TTC549 (cell line): ENCODE measurements around the gene GABRA4.

Experiments
- FAIRE-seq: peaks from 2 replicates; lab custom pipeline; 2012; peaks lifted over from hg19 to GRCh38; lab: Jason Lieb, UNC

Gene GABRA4

DNA sequence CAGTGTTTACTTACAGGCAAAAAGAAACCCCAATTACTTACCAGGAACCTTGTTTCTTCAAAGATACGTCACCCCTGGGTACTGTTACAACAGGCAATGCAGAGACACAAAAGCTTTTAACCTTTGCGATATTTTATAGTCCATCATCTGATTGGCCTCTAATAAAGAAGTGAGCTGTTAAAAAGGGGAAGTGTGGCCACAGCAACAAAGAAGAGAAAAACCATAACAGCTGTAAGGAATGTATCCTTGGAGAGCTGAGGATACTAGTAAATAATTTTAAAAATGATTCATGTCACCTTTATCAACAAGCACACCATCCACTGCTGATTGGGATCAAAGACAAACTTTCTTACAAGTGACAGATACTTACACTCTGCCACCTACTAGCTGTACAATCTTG is 14.1 kb downstream of the GABRA4 start:
- no peak for FAIRE-seq

DNA sequence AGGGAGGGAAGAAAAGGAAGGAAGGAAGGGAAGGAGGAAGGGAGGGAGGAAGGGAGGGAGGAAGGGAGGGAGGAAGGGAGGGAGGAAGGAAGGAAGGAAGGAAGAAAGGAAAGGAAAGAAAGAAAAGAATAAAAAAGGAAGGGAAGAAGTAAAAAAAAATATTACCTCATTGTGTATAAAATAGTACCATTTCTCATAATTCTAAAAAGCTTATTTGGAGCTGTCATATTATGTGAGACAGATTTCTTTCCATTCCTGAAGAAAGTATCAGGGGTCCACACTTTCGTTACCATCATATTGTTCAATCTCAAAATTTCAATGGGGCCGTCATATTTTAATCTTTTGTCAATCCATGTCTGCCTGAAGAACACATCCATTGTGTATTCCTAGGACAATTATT is 16.1 kb downstream of the GABRA4 start:
- no peak for FAIRE-seq

DNA sequence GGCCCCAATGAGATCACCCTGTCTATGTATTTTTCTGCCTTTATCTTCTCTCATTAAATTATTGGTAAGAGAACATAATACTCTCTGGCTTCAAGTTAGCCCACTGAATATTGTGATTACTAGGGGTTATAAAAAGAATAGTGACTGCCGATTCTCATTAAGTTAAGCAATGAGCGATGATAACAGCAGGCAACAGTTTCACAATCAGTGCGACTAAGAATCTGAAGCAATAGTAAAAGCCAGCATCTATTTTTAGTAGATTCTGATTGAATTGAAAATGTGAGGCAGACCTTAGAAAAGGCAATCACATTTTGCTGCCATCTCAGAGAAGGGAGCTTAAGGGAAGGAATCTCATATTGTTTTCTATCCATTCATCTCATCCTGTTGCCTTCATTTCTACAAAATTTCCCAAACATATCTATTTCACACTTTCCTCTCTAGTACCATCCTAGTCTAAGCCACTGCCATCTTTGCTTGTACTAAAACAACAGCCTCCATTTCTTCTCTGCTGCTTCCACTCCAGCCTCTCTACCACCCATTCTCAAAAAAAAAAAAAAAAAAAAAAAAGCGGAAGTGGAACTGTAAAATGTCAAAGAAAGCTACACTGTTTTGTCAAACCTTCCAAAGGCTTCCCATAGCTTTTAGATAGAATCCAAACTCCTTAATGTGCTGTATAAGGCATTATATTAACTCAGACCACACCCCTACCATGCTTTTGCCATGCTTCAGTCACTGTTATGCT is 17.4 kb downstream of the GABRA4 start:
- FAIRE-seq, result no peak

DNA sequence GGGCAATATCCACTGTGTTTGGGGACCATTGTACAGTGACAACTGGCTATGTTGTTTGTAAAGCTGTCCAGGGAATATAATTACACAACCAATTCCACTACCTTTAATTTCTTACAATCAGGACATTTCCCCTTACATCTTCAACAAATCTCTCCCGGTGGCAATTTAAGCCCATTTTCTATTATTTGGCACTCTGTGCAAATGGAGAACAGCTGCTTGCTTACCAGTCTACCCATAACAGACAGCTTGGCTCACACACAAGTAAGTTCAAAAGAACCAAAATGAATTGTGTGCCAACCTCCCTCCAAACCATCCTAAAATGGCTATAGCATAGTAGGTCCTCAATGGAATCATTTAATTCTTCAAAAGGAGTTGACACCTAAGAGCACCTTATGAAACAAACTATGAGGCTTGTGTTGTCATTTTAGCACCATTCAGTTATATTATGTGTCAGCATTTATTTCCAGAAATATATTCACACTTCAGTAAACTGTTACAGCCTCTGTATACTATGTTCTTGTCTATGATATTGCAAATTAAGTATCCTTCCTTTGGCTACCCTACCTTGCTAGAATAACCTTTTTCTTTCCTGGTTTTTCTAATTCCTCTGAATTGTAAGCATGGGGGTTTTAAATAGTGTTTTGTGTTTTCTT is 18.4 kb downstream of the GABRA4 start:
- no peak for FAIRE-seq

DNA sequence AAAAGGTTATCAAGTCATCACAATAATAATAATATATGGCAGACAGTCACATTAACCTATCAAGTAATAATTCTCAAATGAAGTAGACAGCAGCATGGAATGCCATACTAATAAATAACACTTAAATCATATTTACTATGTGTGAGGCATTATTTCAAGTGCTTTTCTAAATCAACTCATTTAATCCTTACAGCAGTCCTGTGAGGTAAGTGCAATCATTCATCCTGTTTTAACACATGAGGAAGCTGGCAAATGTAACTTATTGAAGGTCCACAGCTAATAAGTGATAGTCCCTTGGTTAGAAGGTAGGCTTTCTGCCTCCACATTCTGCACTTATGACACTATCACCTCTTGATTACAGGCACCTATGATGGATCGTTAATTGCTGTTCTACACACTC is 24.5 kb downstream of the GABRA4 start:
- no peak for FAIRE-seq

DNA sequence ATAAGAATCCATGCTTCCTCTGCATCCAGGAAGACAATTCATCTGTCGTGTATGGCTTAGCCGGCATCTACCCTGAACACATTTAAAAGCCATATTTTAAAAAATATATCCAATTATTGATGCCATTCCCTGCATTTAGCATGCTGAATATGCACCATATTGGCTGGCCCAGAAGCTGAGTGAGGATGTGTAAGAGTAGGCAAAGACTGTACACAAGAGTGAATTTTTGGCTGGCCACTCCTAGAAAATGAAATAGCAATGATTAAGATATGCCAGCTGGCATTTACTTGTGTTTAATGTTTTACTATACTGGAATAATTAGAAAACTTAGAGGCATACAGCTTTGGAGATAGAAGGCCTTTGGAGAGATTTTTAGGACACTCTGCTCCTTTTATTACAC is 25.8 kb downstream of the GABRA4 start:
- FAIRE-seq, result no peak

DNA sequence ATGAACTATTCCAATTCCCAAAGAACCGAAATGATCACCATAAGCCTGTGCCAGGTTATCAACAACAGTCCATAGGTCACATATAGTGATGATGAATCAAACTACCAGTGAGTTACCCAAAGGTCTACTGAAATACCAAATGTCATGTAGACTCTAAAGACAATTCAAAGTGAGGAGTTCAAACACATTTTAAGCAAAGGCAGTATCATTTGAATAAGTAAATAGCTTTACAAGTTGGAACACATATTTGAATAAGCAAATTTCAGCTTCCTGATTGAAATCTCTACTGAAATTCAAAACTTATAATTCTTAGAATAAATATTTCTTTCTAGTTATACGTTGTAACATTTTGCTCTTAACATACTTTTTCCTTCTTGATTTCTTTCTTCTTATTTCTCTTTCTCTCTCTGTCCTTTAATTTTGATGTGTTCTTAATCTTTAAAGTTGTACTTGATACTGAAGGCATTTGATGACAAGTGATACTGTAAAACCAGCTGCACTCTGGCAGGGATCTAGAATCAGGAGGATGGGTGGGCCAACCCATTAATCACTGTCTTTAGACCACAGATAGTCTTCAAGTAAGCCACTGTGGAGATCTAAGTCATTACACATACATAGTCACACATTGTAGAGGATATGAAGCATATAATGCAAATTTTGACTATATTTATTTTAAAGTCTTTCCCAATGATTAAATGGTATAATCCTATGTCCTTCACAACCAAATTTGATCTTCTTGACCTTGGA is 34.5 kb downstream of the GABRA4 start:
- no peak for FAIRE-seq

DNA sequence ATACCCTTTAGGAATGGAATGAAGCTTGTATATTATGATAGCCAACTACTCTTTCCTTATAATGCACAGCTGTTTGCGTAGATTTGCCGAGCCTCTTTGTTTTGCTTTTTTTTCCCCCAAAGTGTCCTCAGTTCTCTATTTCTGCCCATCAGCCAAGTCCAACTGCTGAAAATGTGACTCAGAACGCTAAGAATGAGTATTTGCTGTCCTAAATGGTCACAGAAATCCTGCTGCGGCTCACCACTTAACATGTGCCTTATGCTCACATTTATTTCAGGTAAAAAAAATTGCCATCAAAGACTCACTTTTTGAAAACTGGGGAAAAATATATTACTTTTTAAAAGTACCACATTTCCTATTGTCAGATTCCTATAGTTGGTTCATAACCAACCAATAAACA is 36.9 kb downstream of the GABRA4 start:
- no peak for FAIRE-seq

DNA sequence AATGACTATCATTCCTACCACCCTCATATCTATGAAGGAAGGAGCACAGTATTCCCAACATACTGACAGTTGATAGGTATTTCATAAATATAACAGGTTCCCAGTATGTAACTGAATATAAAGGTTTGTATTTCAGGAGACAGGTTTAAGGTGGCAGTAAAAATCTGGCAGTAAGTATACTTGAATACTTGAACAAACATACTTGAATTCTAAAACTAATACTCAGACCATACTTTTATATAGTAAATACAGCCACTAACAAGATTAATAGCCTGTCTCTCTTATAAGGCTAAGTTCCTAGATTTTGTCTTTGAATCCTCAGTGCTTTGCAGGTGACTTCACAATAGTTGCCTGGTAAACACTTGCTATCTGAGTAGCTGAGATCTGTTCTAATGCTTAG is 37.8 kb downstream of the GABRA4 start:
- FAIRE-seq, result no peak

DNA sequence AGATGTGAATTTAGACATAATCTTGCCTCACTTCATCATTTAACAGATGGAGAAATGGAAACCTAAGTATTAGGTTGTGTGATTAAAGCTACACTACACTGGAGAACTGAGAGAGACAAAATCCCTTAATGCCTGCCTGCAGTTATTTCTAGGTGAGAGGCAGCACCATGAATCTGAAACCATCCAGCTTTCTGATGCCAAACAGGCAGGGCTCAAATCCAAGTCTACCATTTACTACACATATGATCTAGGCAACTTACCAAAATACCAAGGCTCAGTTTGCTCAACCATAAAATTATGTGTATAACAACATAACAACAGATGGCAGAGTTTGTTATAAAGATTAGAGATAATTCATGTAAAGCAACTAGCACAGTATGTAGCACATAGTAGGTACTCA is 38.7 kb downstream of the GABRA4 start:
- no peak for FAIRE-seq

DNA sequence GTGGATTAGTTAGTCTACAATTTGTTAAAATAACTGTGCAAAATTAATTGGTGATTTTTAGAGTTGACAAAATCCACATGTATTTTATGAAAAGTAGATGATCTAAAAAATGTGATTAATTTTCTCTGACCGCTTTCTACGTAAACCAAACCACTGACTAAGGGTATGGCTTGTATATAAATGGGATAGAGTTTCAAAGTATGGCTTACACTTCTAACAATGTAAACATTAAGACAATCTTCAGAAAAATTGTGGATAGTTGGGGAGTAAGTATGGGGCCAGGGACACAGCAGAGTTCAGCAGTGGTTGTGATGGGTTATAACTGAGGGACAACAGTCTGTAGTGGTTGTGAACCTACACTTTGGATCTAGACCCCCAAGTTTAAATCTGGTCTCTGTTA is 39.8 kb downstream of the GABRA4 start:
- no peak for FAIRE-seq

DNA sequence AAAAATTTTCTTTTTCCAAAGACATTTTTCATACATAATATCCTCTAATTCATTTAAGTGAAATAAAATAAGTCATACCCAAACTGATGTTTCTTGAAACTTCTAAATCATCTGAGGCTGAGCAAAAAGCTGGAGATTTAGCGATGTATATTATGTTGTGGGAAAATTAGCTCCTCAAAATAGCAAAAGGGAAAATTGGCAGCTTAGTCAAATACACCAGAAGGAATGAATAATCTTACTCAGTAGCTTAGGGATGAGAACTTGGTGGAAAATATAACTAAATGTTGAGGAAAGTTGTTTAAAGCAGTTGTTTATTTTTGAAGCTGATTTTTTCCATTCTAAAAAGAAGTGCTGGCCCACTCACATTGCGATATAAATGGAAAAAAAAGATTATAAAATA is 40.9 kb downstream of the GABRA4 start:
- FAIRE-seq, result no peak

DNA sequence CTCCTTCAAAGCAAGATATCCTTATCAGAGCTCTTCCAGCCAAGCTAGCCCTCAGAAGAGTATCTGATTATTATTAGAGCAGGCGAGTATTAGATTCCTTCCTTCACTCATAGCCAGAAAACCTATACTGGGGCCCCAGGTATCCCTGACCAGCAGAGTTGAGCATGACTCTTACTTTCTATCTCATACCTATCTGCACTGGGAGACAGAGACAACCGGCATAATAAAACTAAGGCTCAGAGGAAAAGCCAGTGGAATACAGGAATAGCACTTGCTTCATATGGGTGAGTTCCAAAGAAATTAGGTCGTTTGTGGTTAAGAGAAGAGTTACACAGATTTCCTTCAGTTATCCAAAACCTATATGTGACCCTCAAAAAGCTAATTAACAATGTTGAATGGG is 42.6 kb downstream of the GABRA4 start:
- no peak for FAIRE-seq

DNA sequence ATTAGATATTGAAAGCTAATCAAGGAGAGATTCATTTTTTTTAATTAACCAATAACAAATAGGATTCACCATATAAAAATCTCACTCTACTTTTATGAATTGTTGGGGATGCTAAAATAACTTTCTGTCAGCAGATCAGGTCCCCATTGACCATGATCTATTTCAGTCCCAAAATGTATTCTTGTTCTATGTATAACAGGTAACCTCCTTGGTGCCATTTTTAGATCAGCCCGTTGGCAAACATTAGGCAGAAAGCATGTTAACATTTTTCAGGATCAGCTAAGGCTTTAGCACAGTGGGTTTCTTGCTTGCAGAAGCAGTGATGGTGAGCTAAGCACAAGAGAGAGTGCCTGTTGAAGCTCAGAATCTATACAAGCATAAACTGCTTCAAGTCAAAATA is 43.6 kb downstream of the GABRA4 start:
- FAIRE-seq, result no peak

DNA sequence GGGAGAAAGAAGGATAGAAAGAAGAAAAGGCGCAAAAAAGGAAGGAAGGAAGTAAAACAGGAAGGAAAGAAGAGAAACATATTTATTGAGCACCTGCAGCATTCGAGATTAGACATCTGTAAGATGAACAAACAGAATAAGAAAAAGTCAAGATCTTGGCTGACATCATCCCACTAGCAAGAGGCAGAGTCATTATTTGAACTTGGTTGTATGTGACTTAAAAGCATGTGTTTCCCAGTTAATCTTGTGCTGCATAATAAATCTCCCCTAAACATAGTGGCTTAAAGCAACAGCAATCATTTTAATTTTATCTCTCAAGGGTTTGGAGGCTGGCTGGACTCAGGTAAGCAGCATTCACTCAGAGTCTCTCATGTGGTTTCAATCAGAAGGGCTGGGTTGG is 45.8 kb downstream of the GABRA4 start:
- FAIRE-seq, result no peak

DNA sequence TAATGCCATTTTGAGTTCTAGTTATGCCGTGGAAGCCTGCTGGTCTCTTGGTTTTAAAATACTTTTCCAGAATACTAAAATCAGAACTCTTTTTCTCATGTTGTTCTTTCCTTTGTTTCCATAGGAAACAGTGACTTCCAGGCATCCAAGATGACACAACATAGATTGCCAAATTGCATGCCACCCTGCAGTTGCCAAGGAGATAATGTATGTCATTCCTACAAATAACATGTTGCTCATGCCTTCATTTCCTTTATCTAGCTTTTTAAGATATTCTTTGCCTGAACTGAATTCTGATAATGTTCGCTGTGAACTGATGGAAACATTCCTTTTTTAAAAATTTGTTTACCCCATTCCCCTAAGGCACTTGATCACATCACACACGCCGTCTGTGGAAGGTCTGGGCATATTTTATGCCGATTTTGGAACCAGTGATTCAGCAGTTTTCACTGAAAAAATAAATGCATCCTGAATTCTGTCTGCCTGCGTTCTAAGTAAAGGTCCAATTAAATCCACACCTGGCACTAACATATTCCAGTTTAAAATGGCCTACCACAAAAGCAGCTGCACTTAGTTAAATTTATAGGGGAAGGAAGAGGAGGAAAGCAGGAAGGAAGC is 46.4 kb downstream of the GABRA4 start:
- FAIRE-seq, result no peak

DNA sequence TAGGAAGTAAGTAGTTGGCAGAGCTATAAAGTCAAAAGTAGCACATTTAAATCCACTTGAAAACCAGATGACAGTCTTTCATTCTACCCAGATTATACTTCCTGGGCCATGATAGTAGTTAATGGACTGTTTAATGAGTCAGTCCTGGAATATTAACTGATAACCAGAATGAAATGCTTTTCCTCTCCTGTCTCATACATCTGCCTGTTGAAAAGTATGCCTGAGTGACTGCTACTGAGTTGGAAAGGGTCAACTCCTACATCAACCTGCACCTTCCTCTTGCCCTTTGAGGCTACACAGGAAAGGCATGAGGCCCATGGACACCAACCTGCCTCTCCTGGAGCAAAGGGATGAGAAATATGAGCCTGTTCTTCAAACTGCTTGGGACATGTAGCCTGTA is 48.3 kb downstream of the GABRA4 start:
- FAIRE-seq, result no peak

DNA sequence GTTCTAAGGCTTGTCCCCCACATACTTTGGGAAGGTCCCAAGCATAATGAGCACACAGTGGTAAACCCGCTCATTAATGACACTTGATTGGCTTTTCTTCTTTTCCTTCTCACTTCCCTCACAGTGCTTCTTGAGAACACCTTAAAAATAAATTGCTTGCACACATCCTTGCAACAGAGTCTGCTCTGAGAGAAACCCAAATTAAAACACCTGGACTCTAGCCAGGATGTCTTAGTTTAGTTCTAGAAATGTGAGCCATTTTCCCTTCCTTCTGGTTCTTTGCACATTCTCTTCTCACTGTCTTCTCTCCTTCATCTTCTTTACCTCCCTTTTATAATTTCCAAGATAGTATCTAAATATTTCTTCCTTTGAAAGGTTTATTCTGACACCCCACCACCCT is 49.0 kb downstream of the GABRA4 start:
- no peak for FAIRE-seq

DNA sequence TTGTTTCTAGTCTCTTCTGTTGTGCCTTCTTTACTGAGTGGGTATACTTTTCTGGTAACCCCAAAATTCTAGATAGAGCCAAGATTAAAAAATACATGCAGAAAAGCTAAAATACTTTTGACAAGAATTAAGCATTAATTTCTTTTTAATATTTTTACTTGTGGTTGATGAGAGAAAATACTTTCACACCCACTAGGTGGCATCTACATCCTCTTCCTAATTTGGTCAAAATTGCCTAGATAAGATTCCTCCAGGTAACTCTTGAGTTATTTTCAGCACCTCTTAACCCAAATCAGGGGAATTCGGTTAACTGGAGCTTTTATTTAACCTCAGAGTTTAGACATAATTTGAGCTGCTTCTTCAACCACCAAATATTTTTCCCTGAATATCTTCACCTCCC is 55.9 kb downstream of the GABRA4 start:
- FAIRE-seq, result no peak

DNA sequence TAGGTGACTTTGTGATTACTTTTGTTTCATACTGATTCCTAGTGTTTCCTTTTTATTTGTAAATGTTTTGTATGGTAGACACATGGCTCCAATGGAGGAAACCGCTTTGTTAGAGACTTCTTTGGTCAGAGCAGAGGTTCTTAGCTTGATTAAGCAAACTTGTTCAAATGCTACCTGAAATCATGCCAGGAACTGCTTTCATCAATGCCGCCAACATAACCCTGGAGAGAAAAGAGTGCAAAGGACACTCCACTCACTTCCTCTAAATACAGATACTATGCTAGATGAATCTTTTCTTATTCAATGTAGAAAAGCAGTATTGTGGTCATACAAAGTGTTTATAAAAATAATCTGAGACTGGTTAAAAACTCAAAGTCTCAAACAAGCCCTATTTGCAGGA is 58.7 kb downstream of the GABRA4 start:
- FAIRE-seq, result no peak

DNA sequence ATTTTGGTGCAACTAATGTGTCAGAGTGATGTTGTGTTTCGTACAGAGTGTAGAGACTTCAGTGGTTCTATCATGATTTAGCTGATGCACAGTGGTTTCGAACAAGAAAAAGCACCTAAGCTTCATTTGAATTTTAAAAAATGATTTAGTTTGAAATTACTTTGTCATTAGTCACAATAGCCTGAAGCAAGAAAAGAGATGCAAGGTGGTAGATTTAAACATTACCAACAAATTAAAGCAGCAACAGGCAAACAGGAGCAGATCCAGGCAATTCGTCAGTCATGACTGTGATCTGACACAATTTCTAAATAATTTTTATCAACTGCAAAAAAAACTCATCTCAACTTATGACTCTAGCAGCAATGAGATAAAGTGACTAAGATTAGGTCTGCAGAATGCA is 59.7 kb downstream of the GABRA4 start:
- no peak for FAIRE-seq

DNA sequence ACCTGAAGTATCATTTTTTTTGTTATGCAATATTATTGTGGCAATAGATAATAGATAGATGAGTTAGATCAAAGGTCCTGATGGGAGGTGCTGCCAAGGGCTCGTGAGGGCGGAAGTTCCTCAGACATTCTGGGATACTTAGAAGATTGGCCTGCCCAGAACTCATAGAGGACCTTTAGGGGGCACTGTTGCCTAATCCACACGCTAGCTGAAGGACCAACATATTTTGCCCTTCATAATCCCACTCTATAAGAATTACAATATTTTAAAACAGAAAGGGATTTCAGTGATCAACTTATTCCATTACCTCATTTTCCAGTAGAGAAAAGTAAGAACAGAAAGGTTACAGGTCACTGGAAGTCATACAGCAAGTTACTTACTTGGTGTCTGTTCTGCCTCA is 61.4 kb downstream of the GABRA4 start:
- no peak for FAIRE-seq

DNA sequence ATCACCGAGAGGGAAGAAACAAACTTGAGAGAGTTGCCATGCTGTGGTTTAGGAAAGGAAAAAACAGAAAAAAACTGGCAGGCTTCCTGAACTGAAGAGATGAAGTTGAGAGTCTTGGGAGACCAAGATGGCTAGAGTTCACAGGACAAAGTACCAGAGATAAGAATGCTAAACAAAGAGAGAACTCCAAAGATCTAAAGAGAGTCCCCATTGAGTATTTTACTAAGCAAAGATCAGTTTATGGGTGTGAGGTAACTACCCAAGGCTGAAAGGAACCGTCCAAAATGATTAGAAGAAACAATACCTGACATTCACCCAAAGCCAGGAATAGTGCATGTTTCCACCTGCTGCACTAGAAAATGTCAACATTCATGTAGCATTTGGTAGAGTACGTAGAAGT is 62.5 kb downstream of the GABRA4 start:
- FAIRE-seq, result no peak
